Measurements from ENCODE around the gene TDO2.

DNA sequence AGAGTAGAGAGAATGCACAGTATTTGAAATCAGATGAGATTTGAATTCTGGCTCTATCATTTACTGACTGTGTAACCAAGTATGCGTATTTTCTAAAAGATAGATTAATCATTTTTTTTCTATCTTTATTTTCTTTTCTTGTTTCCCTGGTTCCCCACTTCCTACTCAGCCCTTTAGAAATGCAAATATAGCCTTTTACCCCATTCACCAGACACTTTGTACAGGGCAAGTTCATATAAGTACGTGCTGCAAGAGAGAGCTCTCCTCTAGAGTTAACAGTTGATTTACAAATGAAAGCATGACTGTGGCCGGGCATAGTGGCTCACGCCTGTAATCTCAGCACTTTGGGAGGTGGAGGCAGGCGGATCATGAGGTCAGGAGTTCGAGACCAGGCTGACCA is 17.8 kb upstream of the TDO2 start:
- TF ChIP-seq, protein P1, sequence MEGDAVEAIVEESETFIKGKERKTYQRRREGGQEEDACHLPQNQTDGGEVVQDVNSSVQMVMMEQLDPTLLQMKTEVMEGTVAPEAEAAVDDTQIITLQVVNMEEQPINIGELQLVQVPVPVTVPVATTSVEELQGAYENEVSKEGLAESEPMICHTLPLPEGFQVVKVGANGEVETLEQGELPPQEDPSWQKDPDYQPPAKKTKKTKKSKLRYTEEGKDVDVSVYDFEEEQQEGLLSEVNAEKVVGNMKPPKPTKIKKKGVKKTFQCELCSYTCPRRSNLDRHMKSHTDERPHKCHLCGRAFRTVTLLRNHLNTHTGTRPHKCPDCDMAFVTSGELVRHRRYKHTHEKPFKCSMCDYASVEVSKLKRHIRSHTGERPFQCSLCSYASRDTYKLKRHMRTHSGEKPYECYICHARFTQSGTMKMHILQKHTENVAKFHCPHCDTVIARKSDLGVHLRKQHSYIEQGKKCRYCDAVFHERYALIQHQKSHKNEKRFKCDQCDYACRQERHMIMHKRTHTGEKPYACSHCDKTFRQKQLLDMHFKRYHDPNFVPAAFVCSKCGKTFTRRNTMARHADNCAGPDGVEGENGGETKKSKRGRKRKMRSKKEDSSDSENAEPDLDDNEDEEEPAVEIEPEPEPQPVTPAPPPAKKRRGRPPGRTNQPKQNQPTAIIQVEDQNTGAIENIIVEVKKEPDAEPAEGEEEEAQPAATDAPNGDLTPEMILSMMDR (conservative IDR thresholded peaks at IDR 0.05 in 1 of 2, IDR thresholded peaks at IDR 0.05 in 1 of 2; ENCODE audit: low read depth in 1 of 2, low read length in 2 of 2): no peak
- no peak for TF ChIP-seq EZH2 (IDR thresholded peaks at IDR 0.05; ENCODE audit: low read length, missing control alignments)

Measured in fibroblast of lung (primary cell).